GM19099 (cell line): ENCODE results near the gene CTSE.

Source experiments
- POLR2A ChIP-seq: IDR thresholded peaks from 3 replicates; pipeline ENCODE4 v1.6.1; 2011; ENCODE audit warnings: low read depth; ENCODE audit not compliant: insufficient read length; ENCODE audit errors: extremely low read depth

Gene CTSE

DNA sequence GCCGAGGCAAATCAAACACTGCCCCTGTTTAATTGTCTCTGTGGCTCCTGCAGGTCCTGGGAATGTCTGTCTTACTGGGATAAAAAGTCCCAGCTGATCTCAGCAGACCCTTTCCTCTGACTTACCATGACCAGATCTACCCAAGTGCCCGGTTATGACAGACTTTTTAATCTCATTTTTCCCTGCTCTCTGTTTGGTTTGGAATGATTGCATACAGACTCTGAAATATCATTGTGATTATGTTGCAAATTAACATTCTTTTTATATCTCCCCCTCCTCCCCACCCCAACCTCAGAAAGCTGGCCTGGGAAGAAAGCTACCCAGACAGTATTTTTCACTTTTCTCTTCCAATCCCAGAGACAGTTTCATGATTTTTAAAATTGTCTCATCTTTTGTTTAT, 36.8 kb downstream of the CTSE start:
- TF ChIP-seq POLR2A = no peak

DNA sequence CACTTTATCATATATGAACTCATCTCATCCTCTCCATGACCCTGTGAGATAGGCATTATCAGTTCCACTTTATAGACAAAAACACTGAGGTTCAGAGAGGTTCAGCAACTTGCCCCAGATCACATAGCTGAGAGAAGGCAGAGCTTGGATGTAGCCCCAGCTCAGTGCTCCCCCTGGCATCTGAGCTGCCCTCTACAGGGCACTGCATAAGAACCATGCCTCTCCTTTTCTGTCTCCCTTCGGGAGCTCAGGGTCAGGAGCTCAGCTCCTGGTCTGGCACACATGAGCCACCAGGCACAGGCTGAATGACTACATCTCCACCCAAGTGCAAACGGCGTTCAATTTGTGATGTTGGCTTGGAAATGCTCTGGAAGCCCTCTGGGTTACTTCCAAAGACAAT, 37.4 kb downstream of the CTSE start:
- TF ChIP-seq POLR2A = no peak

DNA sequence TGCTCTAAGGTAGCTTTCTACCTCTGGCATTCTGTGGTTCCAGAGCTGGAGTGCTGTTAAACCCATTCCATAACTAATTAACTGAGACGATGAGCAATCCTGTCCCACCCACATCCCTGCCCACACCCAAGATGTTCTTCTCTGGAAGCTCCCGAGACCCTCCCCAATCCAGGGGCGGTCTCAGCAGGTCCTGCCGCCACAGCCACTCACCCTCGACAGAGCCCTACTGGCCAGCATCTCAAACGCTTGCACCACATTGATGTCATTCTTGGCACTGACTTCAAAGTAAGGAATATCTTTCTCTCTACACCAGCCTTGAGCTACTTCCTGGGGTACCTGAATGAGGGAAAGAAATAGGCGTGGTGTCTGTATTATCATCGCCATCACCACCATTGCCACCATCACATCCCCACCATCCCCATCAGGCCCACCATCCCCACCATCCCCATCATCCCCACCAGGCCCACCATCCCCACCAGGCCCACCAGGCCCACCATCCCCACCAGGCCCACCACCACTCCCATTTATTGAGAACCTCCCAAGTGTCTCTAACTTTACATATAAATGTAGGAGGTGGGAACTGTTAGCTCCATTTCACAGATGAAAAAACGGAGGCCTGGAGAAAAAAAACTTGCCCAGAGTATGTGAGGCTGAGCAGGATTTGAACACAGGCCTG, 38.2 kb downstream of the CTSE start:
- TF ChIP-seq POLR2A = no peak

DNA sequence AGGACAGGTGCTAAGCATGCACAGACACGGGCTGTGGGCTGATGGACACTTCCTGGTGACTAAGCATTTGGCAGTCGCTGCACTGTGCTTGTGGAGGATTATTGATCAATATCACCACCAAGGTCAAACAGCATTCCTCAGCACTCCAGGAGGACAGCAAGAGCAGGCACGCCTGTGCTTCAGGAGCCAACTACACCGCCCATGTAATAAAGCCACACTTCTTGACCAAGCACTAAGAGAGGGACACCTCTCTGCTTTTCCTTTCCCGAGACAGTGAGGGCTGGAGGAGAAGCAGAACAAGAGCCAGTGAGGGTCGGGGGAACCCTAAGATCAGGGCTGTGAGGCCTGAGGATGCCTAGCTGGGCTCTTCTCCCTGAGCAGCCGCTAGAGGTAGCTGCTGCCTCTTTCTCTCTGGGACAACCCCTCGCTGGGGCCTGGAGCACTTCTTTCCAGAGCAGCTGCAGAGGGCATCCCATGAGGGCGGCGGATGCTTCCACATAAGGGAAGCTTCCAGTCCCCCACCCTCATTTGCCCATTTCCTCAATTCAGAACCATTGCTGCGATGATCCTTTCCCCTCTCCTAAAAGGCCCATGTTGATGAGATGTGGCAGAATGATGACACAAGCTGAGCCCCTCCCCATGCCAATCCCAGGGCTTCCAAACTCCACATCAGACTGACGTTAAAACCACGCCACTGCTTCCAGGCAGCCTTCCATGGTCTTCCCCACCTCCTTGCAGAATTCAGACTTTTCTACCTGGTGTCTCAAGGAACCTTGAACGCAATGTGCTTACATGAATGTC, 39.6 kb downstream of the CTSE start:
- no peak for TF ChIP-seq POLR2A

DNA sequence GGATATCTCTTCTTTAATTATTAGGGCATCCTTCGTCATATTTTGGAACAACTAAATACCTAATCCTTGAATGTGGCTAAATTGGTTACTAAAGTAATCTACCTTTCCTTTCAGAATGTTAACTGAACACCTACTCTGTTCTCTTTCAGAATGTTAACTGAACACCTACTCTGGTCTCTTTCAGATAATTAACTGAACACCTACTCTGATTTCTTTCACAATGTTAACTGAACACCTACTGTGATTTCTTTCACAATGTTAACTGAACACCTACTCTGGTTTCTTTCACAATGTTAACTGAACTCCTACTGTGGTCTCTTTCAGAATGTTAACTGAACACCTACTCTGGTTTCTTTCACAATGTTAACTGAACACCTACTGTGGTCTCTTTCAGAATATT, 42.4 kb downstream of the CTSE start:
- TF ChIP-seq POLR2A = no peak

DNA sequence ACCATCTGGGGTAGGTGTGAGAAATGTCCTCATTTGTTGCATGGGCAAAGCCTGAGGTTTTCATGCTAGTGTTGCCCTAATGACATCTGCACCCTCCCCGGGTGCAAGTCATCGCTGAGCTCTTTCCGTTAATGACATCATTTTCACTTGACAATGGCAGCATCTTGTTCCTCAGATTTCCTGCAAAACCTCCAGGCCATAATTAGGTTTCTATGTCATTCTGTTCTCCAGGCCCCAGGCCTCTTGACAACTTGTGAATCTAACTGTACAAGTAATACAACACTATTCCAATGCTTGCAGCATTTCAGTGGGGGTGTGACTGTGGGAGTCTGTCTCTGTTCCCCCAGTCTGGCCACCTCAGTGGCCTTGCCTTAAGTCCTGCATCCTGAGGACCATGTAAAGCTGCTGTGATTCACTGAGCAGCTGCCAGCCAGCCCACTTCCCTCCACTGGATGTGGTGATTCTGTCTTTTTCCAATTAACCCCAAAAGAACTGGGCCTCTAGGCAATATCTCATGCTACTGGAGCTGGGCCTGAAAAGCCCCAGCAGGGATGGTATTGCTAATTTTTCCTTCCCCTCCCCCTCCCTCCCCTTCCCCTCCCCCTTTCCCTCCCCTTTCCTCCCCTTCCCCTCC, 43.3 kb downstream of the CTSE start:
- TF ChIP-seq POLR2A = no peak

DNA sequence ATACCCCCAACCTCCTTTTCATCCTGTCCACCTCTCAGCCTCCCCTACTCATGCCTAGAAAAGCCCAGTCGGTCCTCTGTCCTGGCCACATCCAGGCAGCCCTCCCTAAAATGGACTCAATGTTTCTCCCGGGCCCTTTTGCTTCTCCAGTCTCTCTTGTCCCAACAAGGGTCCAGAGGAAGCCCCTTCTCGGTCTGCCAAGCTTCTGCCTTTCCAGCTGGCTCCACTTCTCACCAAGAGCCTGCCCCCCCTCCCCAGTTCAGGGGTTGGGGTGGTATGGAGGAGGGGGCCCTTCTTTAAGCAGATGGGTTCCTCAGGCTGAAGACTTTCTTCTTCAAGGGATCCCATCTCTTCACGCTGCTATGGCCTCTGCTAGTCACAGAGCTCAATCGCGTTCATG, 44.4 kb downstream of the CTSE start:
- TF ChIP-seq POLR2A = no peak

DNA sequence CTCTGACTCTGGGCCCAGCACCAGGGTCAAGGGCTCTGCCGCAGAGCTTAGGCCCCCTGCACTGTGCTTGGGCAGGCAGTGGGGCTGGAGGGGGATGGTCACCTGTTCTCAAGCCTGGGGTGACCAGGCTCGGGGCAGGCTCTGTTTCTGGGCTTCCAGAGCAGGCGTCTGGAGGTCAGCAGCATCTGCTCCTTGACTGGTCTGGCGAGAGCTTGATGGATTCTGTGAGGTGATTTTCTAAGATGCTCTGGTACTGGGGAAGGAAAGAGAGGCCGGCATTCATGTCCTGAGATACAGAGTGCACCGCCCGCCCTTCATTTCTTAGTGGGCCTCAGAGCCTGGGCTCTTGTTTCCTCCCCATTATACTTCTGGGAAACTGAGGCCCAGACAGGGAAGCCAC, 45.0 kb downstream of the CTSE start:
- no peak for TF ChIP-seq POLR2A

DNA sequence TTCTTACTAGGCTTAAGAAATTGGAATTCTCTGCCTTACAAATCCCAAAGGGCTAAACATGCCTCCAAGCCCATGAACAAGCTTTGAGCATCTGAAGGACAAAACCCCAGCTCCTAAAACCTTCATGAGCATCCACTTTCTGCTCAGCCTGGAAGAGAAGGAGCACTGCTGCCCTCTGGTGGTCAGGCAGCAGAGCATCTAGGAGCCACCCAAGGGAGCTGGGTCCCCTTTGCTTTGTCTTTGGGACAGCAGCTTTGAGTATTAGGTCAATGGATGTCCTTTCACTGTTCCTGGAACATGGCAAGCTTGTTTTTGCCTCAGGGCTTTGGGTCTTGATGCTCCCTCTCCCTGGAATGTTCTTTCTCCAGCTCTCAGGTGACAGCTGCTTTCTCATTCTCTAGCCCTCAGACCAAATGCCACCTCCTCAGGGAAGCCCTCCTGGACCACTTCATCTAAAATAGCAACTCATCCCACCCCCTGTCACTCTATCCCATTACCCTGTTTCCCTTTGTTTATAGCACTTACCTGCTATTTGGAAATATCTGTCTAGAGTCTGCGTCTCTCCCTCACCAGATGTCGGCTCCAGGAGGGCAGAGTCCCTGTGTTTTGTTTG, 46.2 kb downstream of the CTSE start:
- no peak for TF ChIP-seq POLR2A

DNA sequence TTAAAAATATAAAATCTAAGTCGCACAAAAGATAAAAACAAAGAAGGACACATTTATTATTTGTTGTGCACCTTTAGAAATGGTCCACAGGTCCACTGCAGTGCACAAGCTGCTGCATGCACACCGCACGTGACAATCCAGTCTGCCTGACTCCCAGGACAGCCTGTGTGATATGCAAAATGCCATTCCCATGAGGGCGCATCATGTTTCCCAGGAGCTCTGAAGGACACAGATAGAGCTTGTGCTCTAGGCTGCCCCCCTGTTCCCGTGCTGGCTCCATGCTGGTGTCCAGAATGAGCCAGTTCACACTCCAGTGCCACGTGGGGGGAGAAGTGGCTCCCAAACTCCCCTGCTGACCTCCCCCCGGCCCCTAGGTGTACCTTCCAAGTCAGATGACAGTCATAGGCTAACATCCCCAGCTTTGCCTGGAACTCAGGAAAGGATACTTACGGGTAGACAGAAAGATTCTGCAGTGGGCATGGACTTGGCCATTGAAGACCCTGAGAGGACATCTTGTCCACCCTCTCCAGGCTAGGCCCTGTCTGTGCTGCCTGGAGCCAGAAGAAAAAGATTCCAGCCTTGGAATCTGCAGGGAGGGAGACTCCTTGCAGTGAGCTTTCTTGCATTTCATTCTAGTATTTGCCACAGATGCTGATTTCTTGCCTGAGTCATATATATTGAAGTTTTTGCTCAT, 46.8 kb downstream of the CTSE start:
- TF ChIP-seq POLR2A = no peak

DNA sequence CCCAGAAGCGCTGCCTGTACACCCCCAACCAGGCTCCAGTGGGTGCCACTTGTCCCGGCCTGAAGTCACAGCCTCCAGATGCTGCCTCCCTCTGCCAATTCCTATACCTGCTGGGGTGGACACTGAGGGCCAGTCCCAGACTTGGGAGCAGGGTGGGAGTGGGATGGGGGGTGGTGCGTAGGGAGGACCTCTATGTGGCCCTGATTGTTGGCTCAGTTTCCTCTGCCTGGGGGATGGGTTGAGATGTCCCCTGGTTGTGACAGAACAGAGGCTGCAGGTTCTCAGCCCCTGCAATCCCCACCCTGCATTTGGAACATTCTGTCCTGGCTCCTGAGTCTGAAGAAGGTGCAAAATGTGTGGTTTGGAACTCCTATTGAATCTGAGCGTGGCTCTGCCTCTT, 47.7 kb downstream of the CTSE start:
- TF ChIP-seq POLR2A = no peak

DNA sequence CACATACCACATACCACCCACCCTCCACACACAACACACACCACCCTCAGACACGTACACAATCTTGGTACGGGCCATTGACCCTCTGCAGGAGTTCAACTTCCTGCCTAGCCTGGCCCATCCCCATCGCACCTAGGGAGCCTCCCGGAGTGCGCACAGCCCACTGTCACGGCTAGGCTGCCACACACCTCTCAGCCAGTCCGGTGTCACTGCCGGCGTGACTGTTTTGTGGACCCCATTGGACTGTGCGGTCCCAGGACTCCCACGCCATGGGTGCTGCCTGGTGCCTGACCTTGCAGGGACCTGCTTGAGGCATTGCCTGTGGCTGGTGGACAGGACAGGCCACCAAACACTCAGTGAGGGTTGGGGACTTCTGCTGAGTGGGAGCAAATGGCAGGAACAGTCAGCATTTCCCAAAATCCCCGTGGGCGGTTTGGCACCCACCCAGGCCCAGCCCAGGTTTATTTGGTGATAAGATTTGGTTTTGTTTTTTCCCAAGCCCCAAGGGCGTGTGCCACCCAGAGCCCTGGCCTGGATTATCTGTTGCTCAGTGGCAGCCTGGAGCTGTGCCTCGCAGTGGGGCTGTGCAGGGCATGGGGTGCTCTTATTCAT, 48.2 kb downstream of the CTSE start:
- no peak for TF ChIP-seq POLR2A

DNA sequence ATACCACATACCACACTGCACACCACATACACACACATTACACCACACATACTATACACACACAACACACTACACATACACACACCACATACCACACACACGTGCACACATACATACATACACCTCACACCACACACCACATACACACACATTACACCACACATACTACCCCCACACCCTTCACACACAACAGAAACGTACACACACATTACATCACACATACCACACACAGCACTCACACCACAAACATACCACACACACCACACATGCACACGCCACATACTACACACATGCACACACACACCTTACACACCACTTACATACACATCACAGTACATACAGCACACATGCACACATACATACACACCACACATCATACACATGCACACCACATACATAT, 49.0 kb downstream of the CTSE start:
- no peak for TF ChIP-seq POLR2A

DNA sequence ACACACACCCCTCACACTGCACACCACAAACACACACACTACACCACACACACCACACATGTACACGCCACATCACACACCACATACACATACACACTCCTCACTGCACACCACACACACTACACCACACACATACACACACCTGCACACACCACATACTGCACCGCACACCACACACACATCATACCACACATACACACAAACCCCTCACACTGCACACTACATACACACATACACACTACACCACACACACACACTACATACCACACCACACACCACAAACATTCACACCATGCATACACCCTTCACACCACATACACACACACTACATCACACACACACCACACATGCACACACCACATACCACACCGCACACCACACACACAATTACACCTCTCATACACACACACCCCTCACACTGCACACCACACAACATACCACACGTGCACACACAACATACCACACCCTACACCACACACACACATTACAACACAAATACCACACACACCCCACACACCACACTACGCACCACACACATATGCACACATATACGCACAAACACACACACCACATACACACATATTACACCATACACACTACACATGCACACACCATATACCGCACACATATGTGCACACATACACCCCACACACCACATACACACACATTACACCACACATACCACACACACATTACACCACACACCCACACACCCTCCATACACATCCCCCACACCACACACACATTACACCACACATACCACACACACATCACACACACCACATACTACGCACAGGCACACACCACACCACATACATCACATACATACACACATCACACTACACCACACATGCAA, 50.1 kb downstream of the CTSE start:
- no peak for TF ChIP-seq POLR2A
